Prostate gland (tissue), 2 donors: ENCODE results near the gene TRIB2. TPM values are rescaled to one million over a fixed set of nuclear protein-coding genes. Genes with fewer than 3 reads are reported as not detected.
"Not testable (repeated sequence)": the region's sequence is repeated elsewhere in the genome, so short reads cannot be mapped to it uniquely, and the experiment has no call there.

Experiments
- DNase-seq: peaks from one replicate; pipeline ENCODE4 v3.0.0-alpha.2; 2019; ENCODE audit warnings: low spot score
- H3K27ac ChIP-seq, 2 donors: fragments of 200-600 bp; sonication (generic); 2 replicates each; pipeline ENCODE4 v1.5.1; 2017 to 2019
- H3K27me3 ChIP-seq: fragments of 200-600 bp; sonication (generic); replicated peaks from 2 replicates; pipeline ENCODE4 v1.5.1; 2019; ENCODE audit not compliant: insufficient read depth
- H3K36me3 ChIP-seq, 2 donors: fragments of 200-600 bp; sonication (generic); 1 replicate in 1 of 2; 2 replicates in 1 of 2; pipeline versions ENCODE4 v1.5.1 to v1.8.1; 2017 to 2019
- H3K4me1 ChIP-seq: fragments of 200-600 bp; sonication (generic); replicated peaks from 2 replicates; pipeline ENCODE4 v1.5.1; 2019
- H3K4me3 ChIP-seq, 2 donors: fragments of 200-600 bp; sonication (generic); 2 replicates each; pipeline ENCODE4 v1.5.1; 2017 to 2019
- H3K9me3 ChIP-seq: fragments of 200-600 bp; sonication (generic); 2 replicates; pipeline ENCODE4 v1.5.1; 2017
- POLR2A ChIP-seq: fragments of 450-650 bp; IDR thresholded peaks from one replicate; pipeline ENCODE4 v1.6.1; 2016; ENCODE audit warnings: antibody characterized with exemption, mild to moderate bottlenecking
- POLR2AphosphoS5 ChIP-seq: sonication (generic); formaldehyde crosslinking; IDR thresholded peaks from one replicate; pipeline ENCODE4 v1.6.1; 2017; ENCODE audit warnings: antibody characterized with exemption
- WGBS: methylation state at CpG from one replicate; pipeline ENCODE4 v1.1.5; 2018; 5-methylcytosine and 5-hydroxymethylcytosine counted together
- intact Hi-C: fragments of 100-400 bp; cut with DNase I; formaldehyde crosslinking; loops from one replicate; pipeline ENCODE4 v1.14.2; 2022
- total RNA-seq, 2 donors: library from RNA; depleted of rRNA; stranded (reverse); fragments of >200 nt; gene quantifications; one replicate each; pipeline ENCODE4 v1.1.0, GENCODE V29; 2016
- TF ChIP-seq, protein P1 (sequence below), 4 experiments: fragments of 200-600 bp in 2 of 4; fragments of 450-650 bp in 2 of 4; sonication (generic) in 2 of 4; IDR thresholded peaks; 1 replicate in 3 of 4; 2 replicates in 1 of 4; pipeline ENCODE4 v1.5.1; 2016 to 2019; ENCODE audit warnings: antibody characterized with exemption in 4 of 4, mild to moderate bottlenecking in 2 of 4, moderate library complexity in 2 of 4

TRIB2 gene
- total RNA-seq, 2 donors from 2014 or later, result 72.3 to 205 TPM

GRCh38 chr2:12675352-12675795 is 41.4 kb upstream of the TRIB2 start:
- whole genome bisulfite sequencing, result 85% methylated on average over 7 of the region's 7 CpGs
- H3K27ac ChIP-seq, result no peak overlapping the region

GRCh38 chr2:12675801-12676200 is 40.9 kb upstream of the TRIB2 start:
- Histone ChIP-seq H3K9me3 (no peaks in the 10 kb centered on the region), H3K4me1 (no peaks in the 10 kb centered on the region), H3K27me3 (no peaks in the 10 kb centered on the region), H3K4me3 (no peak overlapping the region), H3K36me3 (no peaks in the 10 kb centered on the region), H3K27ac (no peak overlapping the region)
- DNase-seq, result no peak
- TF ChIP-seq POLR2A, result no peak
- TF ChIP-seq, protein P1, sequence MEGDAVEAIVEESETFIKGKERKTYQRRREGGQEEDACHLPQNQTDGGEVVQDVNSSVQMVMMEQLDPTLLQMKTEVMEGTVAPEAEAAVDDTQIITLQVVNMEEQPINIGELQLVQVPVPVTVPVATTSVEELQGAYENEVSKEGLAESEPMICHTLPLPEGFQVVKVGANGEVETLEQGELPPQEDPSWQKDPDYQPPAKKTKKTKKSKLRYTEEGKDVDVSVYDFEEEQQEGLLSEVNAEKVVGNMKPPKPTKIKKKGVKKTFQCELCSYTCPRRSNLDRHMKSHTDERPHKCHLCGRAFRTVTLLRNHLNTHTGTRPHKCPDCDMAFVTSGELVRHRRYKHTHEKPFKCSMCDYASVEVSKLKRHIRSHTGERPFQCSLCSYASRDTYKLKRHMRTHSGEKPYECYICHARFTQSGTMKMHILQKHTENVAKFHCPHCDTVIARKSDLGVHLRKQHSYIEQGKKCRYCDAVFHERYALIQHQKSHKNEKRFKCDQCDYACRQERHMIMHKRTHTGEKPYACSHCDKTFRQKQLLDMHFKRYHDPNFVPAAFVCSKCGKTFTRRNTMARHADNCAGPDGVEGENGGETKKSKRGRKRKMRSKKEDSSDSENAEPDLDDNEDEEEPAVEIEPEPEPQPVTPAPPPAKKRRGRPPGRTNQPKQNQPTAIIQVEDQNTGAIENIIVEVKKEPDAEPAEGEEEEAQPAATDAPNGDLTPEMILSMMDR (IDR thresholded peaks at IDR 0.05), result no peak
- no peak for TF ChIP-seq POLR2AphosphoS5
- WGBS, result 94% methylated on average over 5 of the region's 5 CpGs
- intact Hi-C loops, result no loop called here

More at GRCh38 chr2:12675352-12675795, 41.4 kb upstream of the TRIB2 start:
- no peaks in the 10 kb centered on the region for H3K36me3 ChIP-seq
- DNase-seq, result no peak
- no peak overlapping the region for H3K4me3 ChIP-seq
- H3K4me1 ChIP-seq, result no peaks in the 10 kb centered on the region
- no peaks in the 10 kb centered on the region for H3K9me3 ChIP-seq
- H3K27me3 ChIP-seq, result no peaks in the 10 kb centered on the region
- TF ChIP-seq, protein P1 (IDR thresholded peaks at IDR 0.05), result no peak
- TF ChIP-seq POLR2AphosphoS5 (no peak), POLR2A (no peak)
- intact Hi-C loops, result no loop called here

DNA sequence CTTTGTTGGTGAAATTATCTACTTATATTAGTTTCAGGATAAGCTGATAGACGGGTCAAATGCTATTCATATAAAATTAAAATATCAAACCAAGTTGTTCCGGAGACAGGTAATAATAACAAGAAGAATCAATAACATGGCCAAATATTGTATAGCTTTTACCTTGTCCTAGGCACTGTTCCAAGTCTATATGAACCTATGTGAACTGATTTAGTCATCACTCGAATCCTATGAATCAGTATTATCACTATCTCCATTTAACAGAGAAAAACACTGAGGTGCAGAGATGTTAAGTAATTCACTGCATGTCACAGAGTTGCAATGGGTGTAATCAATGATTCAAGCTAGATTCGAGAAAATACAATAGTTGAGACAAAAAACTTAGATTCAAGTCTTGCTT is 40.0 kb upstream of the TRIB2 start:
- no peaks in the 10 kb centered on the region for H3K27me3 ChIP-seq
- WGBS, result 96% methylated on average over 4 of the region's 4 CpGs
- H3K27ac ChIP-seq, result no peak overlapping the region
- H3K4me1 ChIP-seq, result no peaks in the 10 kb centered on the region
- no peaks in the 10 kb centered on the region for H3K9me3 ChIP-seq
- intact Hi-C loops, result no loop called here
- no peaks in the 10 kb centered on the region for H3K36me3 ChIP-seq
- H3K4me3 ChIP-seq, result no peak overlapping the region
- DNase-seq, result no peak
- TF ChIP-seq POLR2AphosphoS5 (no peak), POLR2A (no peak)
- TF ChIP-seq, protein P1 (IDR thresholded peaks at IDR 0.05), result no peak

- H3K9me3 ChIP-seq, result no peaks in the 10 kb centered on the region
- H3K4me1 ChIP-seq, result no peaks in the 10 kb centered on the region
- no peak overlapping the region for H3K4me3 ChIP-seq
- H3K27ac ChIP-seq, result no peak overlapping the region
- intact Hi-C loops, result no loop called here
- H3K36me3 ChIP-seq, result no peaks in the 10 kb centered on the region
- TF ChIP-seq POLR2AphosphoS5, result no peak
- WGBS, result 49% methylated on average over 2 of the region's 2 CpGs
- H3K27me3 ChIP-seq, result no peaks in the 10 kb centered on the region
- DNase-seq, result no peak
Observed at GRCh38 chr2:12678186-12678585, 38.5 kb upstream of the TRIB2 start.

DNA sequence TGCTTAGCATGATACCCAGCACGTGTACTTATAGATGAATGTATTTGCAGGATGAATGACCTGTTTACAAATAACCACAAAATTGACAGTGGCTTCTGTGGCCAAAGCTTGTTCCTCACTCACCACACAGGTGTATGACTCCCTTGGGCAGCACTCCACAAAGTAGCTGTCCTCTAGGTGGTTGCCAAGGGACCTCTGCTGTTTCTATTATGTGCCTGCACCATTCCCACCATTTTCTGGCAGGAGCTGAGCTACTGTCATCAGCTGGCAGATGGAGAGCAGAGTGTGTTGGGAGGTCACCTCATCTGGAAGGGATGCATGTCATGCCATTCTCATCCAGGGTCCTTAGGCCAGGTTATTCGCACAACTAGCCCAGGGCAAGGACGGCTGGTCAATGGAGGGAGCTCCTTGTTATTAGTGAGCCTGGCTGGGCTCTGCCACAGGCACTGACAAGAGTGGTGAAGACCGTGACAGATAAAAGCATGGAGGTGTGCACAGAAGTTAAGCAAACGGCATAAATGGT is 37.1 kb upstream of the TRIB2 start:
- Histone ChIP-seq H3K4me1 (peaks cover 8% of the 10 kb centered on the region), H3K9me3 (no peaks in the 10 kb centered on the region), H3K27me3 (no peaks in the 10 kb centered on the region), H3K36me3 (no peaks in the 10 kb centered on the region), H3K27ac (no peak overlapping the region), H3K4me3 (no peak overlapping the region)
- intact Hi-C loops, result loop anchor here (10.0 kb wide), 1 partner anchor 225 kb away; no protein-coding TSS in a partner anchor
- TF ChIP-seq POLR2A (no peak), POLR2AphosphoS5 (no peak)
- TF ChIP-seq, protein P1 (IDR thresholded peaks at IDR 0.05), result no peak
- WGBS, result 95% methylated on average over 5 of the region's 5 CpGs
- DNase-seq, result no peak

- not testable (repeated sequence) for H3K4me1 ChIP-seq, DNase-seq, H3K4me3 ChIP-seq, H3K9me3 ChIP-seq, H3K36me3 ChIP-seq, H3K27ac ChIP-seq, H3K27me3 ChIP-seq
- WGBS, result 88% methylated on average over 1 of the region's 1 CpG
- intact Hi-C loops, result loop anchor here (10.0 kb wide), 1 partner anchor 225 kb away; no protein-coding TSS in a partner anchor
Observed at GRCh38 chr2:12680115-12680514, 36.6 kb upstream of the TRIB2 start.
